ENCODE results near the gene GALNT9. TPM values are rescaled to one million over a fixed set of nuclear protein-coding genes. Genes with fewer than 3 reads are reported as not detected.
"Not testable (repeated sequence)": the region's sequence is repeated elsewhere in the genome, so short reads cannot be mapped to it uniquely, and the experiment has no call there.

GALNT9 gene
- total RNA-seq, 1 experiment from 2014 or later: not detected

DNA sequence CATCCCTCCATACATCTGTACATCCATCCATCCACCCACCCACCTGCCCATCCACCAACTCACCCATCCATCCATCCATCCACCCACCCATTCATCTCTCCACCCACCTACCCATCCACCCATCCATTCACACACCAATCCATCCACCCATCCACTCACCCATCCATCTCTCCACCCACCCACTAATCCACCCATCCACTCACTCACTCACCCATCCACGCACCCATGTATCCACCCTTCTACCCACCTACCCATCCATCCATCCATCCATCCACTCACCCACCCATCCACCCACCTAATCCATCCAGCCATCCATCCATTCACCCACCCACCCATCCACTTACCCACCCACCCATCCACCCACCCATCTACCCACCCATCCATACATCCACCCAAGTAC, 16.2 kb downstream of the GALNT9 start:
- no peaks in the 10 kb centered on the region for H3K4me1 ChIP-seq (replicated peaks)
- no peaks in the 10 kb centered on the region for H3K36me3 ChIP-seq
- no peak overlapping the region for H3K27ac ChIP-seq
- H3K9me3 ChIP-seq (replicated peaks): 0 out of 2 replicates have a peak, but pooled peaks cover 3% of the 10 kb centered on the region
- no peak for DNase-seq (ENCODE audit: low read depth in 1 of 2, low spot score in 2 of 2)
- no peak overlapping the region for H3K4me3 ChIP-seq
- H3K27me3 ChIP-seq (replicated peaks): no peaks in the 10 kb centered on the region

DNA sequence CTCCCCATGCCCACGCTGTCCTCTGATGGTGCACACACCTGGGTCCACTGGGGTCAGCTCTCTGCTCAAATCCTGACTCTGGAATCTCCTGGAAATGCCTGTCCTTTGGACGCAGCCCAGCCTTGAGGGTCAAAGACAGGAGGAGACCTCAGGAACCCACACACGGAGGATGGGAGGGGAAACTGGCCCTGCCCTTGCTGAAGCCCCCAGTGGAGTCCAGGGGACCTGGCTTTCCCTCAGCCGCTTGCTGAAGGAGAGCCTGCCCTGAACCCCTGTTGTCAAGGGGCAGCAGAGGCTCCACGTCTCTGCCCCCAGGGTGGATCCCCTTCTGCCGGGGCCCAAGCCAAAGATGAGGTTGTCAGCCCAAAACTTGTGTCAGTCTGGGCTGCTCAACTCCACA, 16.9 kb downstream of the GALNT9 start:
- Histone ChIP-seq H3K36me3 (no peaks in the 10 kb centered on the region), H3K27me3 (replicated peaks) (no peaks in the 10 kb centered on the region), H3K9me3 (replicated peaks) (0 out of 2 replicates have a peak, but pooled peaks cover 3% of the 10 kb centered on the region), H3K4me1 (replicated peaks) (no peaks in the 10 kb centered on the region), H3K4me3 (no peak overlapping the region), H3K27ac (no peak overlapping the region)
- no peak for DNase-seq (ENCODE audit: low read depth in 1 of 2, low spot score in 2 of 2)

- Histone ChIP-seq H3K4me3 (no peak overlapping the region), H3K4me1 (replicated peaks) (no peaks in the 10 kb centered on the region), H3K9me3 (replicated peaks) (0 out of 2 replicates have a peak, but pooled peaks cover 3% of the 10 kb centered on the region), H3K27me3 (replicated peaks) (no peaks in the 10 kb centered on the region), H3K27ac (no peak overlapping the region), H3K36me3 (no peaks in the 10 kb centered on the region)
- no peak for DNase-seq (ENCODE audit: low read depth in 1 of 2, low spot score in 2 of 2)
Measured at GRCh38 chr12:132311201-132311915, 18.0 kb downstream of the GALNT9 start.

- H3K4me3 ChIP-seq: no peak overlapping the region
Measured at GRCh38 chr12:132310181-132311040, 19.0 kb downstream of the GALNT9 start.

DNA sequence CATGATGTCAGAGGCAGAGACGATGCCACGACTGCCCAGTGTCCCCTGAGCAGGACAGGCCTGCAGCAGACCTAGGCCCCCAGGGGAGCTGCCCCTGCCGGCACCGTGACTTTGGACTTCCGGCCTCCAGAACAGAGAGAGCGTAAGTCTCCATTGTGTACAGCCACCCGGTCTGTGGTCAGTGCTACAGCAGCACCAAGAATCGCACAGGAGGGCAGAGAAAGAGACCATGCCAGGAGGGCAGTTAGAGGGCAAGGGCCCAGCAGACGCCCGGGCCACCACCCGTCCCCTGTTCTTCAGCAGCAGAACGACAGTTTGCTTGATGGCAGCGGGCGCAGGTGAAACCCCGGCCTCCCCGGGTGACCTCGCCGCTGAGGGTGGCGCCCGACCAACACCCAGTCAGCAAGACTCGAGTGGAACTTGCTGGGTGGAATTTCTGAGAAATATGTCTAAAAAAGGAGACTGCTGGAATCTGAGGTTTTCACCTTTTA, 19.7 kb downstream of the GALNT9 start:
- no peak for DNase-seq (ENCODE audit: low read depth in 1 of 2, low spot score in 2 of 2)
- H3K36me3 ChIP-seq: no peaks in the 10 kb centered on the region
- H3K4me3 ChIP-seq: no peak overlapping the region
- H3K27ac ChIP-seq: no peak overlapping the region
- no peaks in the 10 kb centered on the region for H3K4me1 ChIP-seq (replicated peaks)
- H3K27me3 ChIP-seq (replicated peaks): no peaks in the 10 kb centered on the region
- 0 out of 2 replicates have a peak, but pooled peaks cover 3% of the 10 kb centered on the region for H3K9me3 ChIP-seq (replicated peaks)

More at GRCh38 chr12:132310181-132311040, 19.0 kb downstream of the GALNT9 start:
- Histone ChIP-seq H3K9me3 (replicated peaks) (0 out of 2 replicates have a peak, but pooled peaks cover 3% of the 10 kb centered on the region), H3K4me1 (replicated peaks) (no peaks in the 10 kb centered on the region), H3K27ac (no peak overlapping the region), H3K27me3 (replicated peaks) (no peaks in the 10 kb centered on the region), H3K36me3 (no peaks in the 10 kb centered on the region)
- DNase-seq (ENCODE audit: low read depth in 1 of 2, low spot score in 2 of 2): no peak

GRCh38 chr12:132308853-132309595, 20.4 kb downstream of the GALNT9 start:
- Histone ChIP-seq H3K36me3 (no peaks in the 10 kb centered on the region), H3K27ac (no peak overlapping the region), H3K27me3 (replicated peaks) (no peaks in the 10 kb centered on the region), H3K9me3 (replicated peaks) (0 out of 2 replicates have a peak, but pooled peaks cover 3% of the 10 kb centered on the region), H3K4me3 (no peak overlapping the region), H3K4me1 (replicated peaks) (no peaks in the 10 kb centered on the region)
- DNase-seq (ENCODE audit: low read depth in 1 of 2, low spot score in 2 of 2): no peak

DNA sequence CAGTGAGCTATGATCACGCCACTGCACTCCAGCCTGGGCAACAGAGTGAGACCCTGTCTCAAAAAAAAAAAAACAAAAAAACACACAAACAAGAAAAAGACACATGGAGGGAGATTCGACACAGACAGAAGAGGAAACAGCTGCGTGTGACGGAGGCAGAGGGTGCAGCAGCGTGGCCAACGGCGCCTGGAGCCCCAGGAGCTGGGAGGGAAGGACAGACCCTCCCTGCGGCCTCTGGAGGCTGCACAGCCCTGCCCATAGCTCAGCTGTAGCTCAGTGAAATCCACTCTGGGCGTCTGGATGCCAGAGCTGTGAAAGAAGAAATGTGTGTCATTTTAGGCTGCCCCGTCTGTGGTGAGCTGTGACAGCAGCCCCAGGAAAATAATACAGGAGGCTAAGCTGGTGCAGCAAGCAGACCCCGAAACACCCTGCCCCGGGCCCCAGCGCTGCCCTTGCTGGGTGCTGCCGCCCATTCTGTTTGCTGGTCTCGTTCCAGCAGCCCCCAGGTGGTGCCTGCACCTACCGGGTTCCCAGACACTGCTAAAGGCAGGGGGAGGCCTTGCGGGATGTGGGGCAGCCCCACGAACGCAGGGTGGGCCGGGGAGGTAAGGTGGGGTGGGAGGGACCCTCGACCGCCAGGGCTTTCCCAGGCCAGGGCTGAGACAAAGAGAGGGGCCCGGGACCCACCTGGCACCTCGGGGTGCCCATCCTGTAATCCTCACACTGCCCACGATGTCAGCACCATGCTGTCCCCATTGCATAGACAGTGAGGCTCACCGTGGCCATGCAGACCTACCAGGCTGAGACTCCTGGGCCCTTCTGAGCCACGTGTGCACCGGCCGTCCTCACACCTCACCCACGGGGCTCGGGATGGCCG, 21.2 kb downstream of the GALNT9 start:
- Histone ChIP-seq H3K9me3 (replicated peaks) (0 out of 2 replicates have a peak, but pooled peaks cover 3% of the 10 kb centered on the region), H3K4me3 (no peak overlapping the region)

DNA sequence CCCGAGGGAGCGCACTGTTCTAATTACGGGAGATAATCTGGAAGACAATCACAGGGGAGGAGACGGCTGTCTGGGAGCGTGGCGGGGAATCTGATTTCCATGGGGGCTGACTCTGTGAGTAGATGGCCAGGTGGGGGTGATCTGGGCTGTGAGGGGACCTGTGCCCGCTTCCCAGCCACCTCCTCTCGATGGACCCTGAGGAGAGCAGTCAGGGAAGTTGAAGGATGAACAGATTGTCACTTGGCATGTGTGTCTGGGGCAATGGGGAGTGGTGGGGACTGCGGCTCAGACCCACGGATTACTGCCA, 22.6 kb downstream of the GALNT9 start:
- no peaks in the 10 kb centered on the region for H3K4me1 ChIP-seq (replicated peaks)
- DNase-seq (ENCODE audit: low read depth in 1 of 2, low spot score in 2 of 2): no peak
- no peak overlapping the region for H3K27ac ChIP-seq
- no peak overlapping the region for H3K4me3 ChIP-seq
- no peaks in the 10 kb centered on the region for H3K27me3 ChIP-seq (replicated peaks)
- H3K36me3 ChIP-seq: no peaks in the 10 kb centered on the region
- 0 out of 2 replicates have a peak, but pooled peaks cover 3% of the 10 kb centered on the region for H3K9me3 ChIP-seq (replicated peaks)

More for the DNA sequence above, 21.2 kb downstream of the GALNT9 start:
- Histone ChIP-seq H3K4me1 (replicated peaks) (no peaks in the 10 kb centered on the region), H3K27ac (no peak overlapping the region), H3K27me3 (replicated peaks) (no peaks in the 10 kb centered on the region), H3K36me3 (no peaks in the 10 kb centered on the region)
- no peak for DNase-seq (ENCODE audit: low read depth in 1 of 2, low spot score in 2 of 2)

GRCh38 chr12:132305991-132306884, 23.2 kb downstream of the GALNT9 start:
- no peak for DNase-seq (ENCODE audit: low read depth in 1 of 2, low spot score in 2 of 2)
- Histone ChIP-seq H3K4me1 (replicated peaks) (no peaks in the 10 kb centered on the region), H3K9me3 (replicated peaks) (no peaks in the 10 kb centered on the region), H3K36me3 (no peaks in the 10 kb centered on the region), H3K27ac (no peak overlapping the region), H3K27me3 (replicated peaks) (no peaks in the 10 kb centered on the region), H3K4me3 (no peak overlapping the region)

GRCh38 chr12:132305560-132305966, 23.8 kb downstream of the GALNT9 start:
- Histone ChIP-seq H3K9me3 (replicated peaks) (no peaks in the 10 kb centered on the region), H3K36me3 (no peaks in the 10 kb centered on the region), H3K4me3 (no peak overlapping the region), H3K27ac (no peak overlapping the region), H3K4me1 (replicated peaks) (no peaks in the 10 kb centered on the region), H3K27me3 (replicated peaks) (no peaks in the 10 kb centered on the region)
- no peak for DNase-seq (ENCODE audit: low read depth in 1 of 2, low spot score in 2 of 2)

DNA sequence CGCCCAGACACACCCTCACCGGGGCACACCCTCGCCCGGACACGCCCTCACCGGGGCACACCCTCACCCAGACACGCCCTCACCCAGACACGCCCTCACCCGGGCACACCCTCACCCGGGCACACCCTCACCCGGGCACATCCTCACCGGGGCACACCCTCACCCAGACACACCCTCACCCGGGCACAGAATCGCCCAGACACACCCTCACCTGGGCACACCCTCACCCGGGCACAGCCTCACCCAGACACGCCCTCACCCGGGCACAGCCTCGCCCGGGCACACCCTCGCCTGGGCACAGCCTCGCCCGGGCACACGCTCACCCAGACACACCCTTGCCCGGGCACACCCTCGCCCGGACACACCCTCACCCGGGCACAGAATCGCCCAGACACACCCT, 24.5 kb downstream of the GALNT9 start:
- H3K27ac ChIP-seq; DNase-seq (ENCODE audit: low read depth in 1 of 2, low spot score in 2 of 2); H3K9me3 ChIP-seq (replicated peaks); H3K27me3 ChIP-seq (replicated peaks); H3K4me1 ChIP-seq (replicated peaks); H3K4me3 ChIP-seq; H3K36me3 ChIP-seq: not testable (repeated sequence)

DNA sequence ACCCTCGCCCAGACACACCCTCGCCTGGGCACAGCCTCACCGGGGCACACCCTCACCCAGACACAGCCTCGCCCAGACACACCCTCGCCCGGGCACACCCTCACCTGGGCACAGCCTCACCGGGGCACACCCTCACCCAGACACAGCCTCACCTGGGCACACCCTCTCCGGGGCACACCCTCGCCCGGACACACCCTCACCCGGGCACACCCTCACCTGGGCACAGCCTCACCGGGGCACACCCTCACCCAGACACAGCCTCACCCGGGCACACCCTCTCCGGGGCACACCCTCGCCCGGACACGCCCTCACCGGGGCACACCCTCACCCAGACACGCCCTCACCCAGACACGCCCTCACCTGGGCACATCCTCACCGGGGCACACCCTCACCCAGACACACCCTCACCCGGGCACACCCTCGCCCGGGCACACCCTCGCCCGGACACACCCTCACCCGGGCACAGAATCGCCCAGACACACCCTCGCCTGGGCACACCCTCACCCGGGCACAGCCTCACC, 25.5 kb downstream of the GALNT9 start:
- H3K9me3 ChIP-seq (replicated peaks); DNase-seq (ENCODE audit: low read depth in 1 of 2, low spot score in 2 of 2); H3K36me3 ChIP-seq; H3K27ac ChIP-seq; H3K4me3 ChIP-seq; H3K27me3 ChIP-seq (replicated peaks); H3K4me1 ChIP-seq (replicated peaks): not testable (repeated sequence)
